ENCODE data around the gene STK16. TPM values are rescaled to one million over a fixed set of nuclear protein-coding genes. Genes with fewer than 3 reads are reported as not detected.

The STK16 gene
- total and polyA plus RNA-seq, 9 donors: 12.5 to 23.1 (median 18.9) TPM

DNA sequence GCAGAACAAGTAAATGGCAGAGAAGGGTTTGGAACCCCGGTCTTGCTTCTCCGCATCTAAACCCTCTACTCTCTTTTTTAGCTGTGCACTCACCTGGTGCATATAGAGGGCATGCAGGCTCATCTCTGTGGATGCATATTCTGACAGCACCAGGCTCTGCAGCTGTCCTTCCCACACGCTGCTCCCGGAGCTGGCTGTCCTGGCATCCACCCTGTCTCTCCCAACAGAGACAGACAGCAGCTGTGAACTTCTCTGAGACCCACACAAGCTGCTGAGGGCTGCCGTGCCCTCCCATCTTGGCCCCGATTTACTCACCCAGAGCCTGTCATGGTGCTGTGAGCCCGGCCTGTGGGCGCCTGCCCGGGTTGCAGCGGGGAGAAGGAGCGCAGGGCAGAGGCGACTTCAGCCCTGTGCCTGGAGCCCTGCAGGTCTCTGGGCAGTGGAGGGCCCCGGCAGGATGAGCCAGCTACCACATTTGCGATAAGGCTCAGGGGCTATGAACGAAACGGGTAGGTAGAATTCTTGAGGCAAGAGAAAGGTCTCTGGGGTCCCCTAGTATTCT, 23.2 kb upstream of the STK16 start:
- no peak overlapping the region for H3K4me3 ChIP-seq (ENCODE audit: low read length)
- no peak overlapping the region for H3K27ac ChIP-seq (ENCODE audit: low read length)
- H3K4me1 ChIP-seq (ENCODE audit: control insufficient read depth, insufficient read depth, low read length): peaks cover 46% of the 10 kb centered on the region
- H3K9me3 ChIP-seq (replicated peaks; ENCODE audit: control insufficient read depth, low read depth, low read length): no peaks in the 10 kb centered on the region
- peaks cover 66% of the 10 kb centered on the region for H3K36me3 ChIP-seq (ENCODE audit: control insufficient read depth, insufficient read depth, low read length)
- 84% methylated on average over 10 of the region's 16 CpGs for WGBS (ENCODE audit: insufficient coverage)
- no peaks in the 10 kb centered on the region for H3K27me3 ChIP-seq (ENCODE audit: control insufficient read depth, insufficient read depth, low read length)
- DNase-seq: peak; percentile 48

DNA sequence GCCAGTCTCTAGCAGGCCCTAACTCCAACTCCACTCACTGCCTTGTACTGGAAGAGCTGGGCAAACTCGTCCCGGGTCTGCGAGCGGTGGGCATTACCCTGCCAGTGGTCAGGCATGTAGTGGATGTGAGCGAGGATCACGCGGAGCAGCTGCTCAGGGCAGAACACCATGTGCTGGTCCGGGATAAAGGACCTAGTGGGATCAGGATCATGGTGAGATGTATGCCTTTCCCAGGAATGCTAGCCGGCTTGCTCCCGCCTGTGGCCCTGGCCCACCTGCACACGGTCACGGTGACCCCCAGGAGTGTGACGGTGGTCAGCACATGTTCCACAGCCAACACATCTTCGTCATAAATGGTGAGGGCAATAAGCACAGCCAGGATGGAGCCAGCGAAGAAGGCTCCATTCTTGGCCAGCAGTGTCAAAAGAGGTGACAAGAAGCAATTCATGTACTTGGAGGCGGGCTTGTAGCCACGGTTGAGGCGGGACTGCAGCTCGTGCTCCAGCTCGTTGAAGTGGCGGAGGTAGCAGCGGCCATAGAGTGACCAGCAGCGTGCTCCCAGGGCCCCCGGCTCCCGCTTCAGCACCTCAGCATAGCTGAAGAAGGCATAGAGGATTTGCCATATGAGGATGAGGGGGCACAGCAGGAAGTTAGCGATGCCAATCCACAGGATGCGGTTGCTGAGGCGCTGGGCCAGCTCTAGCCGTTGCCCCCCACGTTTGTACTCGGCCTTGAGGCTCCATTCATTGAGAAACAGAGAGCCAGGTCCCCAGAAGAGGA, 21.3 kb upstream of the STK16 start:
- WGBS (ENCODE audit: insufficient coverage): 93% methylated on average over 30 of the region's 31 CpGs
- no peaks in the 10 kb centered on the region for H3K9me3 ChIP-seq (replicated peaks; ENCODE audit: control insufficient read depth, low read depth, low read length)
- no peak overlapping the region for H3K4me3 ChIP-seq (ENCODE audit: low read length)
- peaks cover 43% of the 10 kb centered on the region for H3K4me1 ChIP-seq (ENCODE audit: control insufficient read depth, insufficient read depth, low read length)
- H3K27me3 ChIP-seq (ENCODE audit: control insufficient read depth, insufficient read depth, low read length): no peaks in the 10 kb centered on the region
- no peak for DNase-seq
- no peak overlapping the region for H3K27ac ChIP-seq (ENCODE audit: low read length)
- H3K36me3 ChIP-seq (ENCODE audit: control insufficient read depth, insufficient read depth, low read length): peaks cover 70% of the 10 kb centered on the region

GRCh38 chr2:219225350-219225749, 19.9 kb upstream of the STK16 start:
- H3K27ac ChIP-seq (ENCODE audit: low read length): no peak overlapping the region
- H3K4me1 ChIP-seq (ENCODE audit: control insufficient read depth, insufficient read depth, low read length): peaks cover 35% of the 10 kb centered on the region
- no peaks in the 10 kb centered on the region for H3K9me3 ChIP-seq (replicated peaks; ENCODE audit: control insufficient read depth, low read depth, low read length)
- H3K4me3 ChIP-seq (ENCODE audit: low read length): no peak overlapping the region
- WGBS (ENCODE audit: insufficient coverage): 87% methylated on average over 3 of the region's 3 CpGs
- H3K36me3 ChIP-seq (ENCODE audit: control insufficient read depth, insufficient read depth, low read length): peaks cover 62% of the 10 kb centered on the region
- no peaks in the 10 kb centered on the region for H3K27me3 ChIP-seq (ENCODE audit: control insufficient read depth, insufficient read depth, low read length)
- no peak for DNase-seq

- Histone ChIP-seq H3K27ac (ENCODE audit: low read length) (peak overlapping the region; percentile 79), H3K36me3 (ENCODE audit: control insufficient read depth, insufficient read depth, low read length) (peaks cover 52% of the 10 kb centered on the region), H3K27me3 (ENCODE audit: control insufficient read depth, insufficient read depth, low read length) (no peaks in the 10 kb centered on the region), H3K4me3 (ENCODE audit: low read length) (peak overlapping the region; percentile 85), H3K9me3 (replicated peaks; ENCODE audit: control insufficient read depth, low read depth, low read length) (no peaks in the 10 kb centered on the region), H3K4me1 (ENCODE audit: control insufficient read depth, insufficient read depth, low read length) (peaks cover 21% of the 10 kb centered on the region)
- WGBS (ENCODE audit: insufficient coverage): 45% methylated on average over 4 of the region's 7 CpGs
- DNase-seq: peak; percentile 38
These were observed 17.0 kb upstream of the STK16 start for GRCh38 chr2:219228041-219228910.

- H3K27me3 ChIP-seq (ENCODE audit: control insufficient read depth, insufficient read depth, low read length): no peaks in the 10 kb centered on the region
- H3K4me3 ChIP-seq (ENCODE audit: low read length): peak overlapping the region; percentile 85
- peaks cover 52% of the 10 kb centered on the region for H3K36me3 ChIP-seq (ENCODE audit: control insufficient read depth, insufficient read depth, low read length)
- H3K4me1 ChIP-seq (ENCODE audit: control insufficient read depth, insufficient read depth, low read length): peaks cover 21% of the 10 kb centered on the region
- peak overlapping the region; percentile 79 for H3K27ac ChIP-seq (ENCODE audit: low read length)
- no peak for DNase-seq
- no peaks in the 10 kb centered on the region for H3K9me3 ChIP-seq (replicated peaks; ENCODE audit: control insufficient read depth, low read depth, low read length)
- 4% methylated on average over 18 of the region's 19 CpGs for WGBS (ENCODE audit: insufficient coverage)
These were observed 16.4 kb upstream of the STK16 start for GRCh38 chr2:219228911-219229304.

DNA sequence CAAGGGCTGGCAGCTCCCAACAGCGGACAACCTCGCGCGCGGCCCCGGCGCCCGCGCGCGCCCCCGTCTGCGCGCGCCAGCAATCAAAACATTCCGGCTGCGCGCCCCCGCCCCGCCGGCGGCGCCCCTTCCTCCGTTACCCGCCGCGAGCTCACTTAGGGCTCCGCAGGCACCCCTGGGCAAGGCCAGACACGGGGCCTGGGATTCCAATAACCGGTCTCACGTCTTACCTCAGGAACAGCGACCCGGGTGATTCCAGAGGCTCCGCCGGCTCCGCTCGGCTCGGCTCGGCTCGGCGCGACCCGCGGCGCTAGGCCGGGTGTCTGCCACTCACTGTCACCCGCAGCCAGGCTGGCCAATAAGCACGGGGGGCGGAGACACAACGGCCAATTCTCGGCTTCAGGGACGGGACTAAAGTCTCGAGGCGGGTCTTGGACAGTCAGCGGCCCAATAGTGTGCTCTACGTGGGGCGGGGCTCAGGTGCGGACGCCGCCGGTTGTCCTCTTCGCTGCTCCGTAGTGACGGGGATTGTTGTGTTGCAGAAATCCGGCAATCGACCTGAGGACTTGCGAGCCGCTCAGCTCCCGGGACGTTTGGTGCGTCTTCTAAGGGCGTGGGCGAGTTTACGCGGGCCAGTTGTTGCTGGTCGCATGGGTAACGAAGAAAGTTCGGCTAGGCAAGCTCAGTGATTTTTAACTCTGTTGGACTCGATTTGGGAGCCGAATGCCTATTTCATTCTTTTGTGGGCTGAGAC, 15.8 kb upstream of the STK16 start, which contains the start of the genes ANKZF1 and ATG9A:
Gene ANKZF1, plus strand, starts transcription at position 502 of the 754 bp plus-strand sequence. CDS start 452 bp downstream, outside the sequence.
Gene ATG9A, minus strand, starts transcription at position 332 of the 754 bp plus-strand sequence. CDS start 1,612 bp downstream, outside the sequence.
- peak; percentile 100 for DNase-seq
- Histone ChIP-seq H3K27ac (ENCODE audit: low read length) (peak within 1 kb of the TSS; percentile 96), H3K9me3 (replicated peaks; ENCODE audit: control insufficient read depth, low read depth, low read length) (no peaks in the 10 kb centered on the region), H3K4me1 (ENCODE audit: control insufficient read depth, insufficient read depth, low read length) (peaks cover 21% of the 10 kb centered on the region), H3K4me3 (ENCODE audit: low read length) (peak within 1 kb of the TSS; percentile 85), H3K36me3 (ENCODE audit: control insufficient read depth, insufficient read depth, low read length) (peaks cover 52% of the 10 kb centered on the region), H3K27me3 (ENCODE audit: control insufficient read depth, insufficient read depth, low read length) (no peaks in the 10 kb centered on the region)
- under 1% methylated on average over 78 of the region's 80 CpGs for WGBS (ENCODE audit: insufficient coverage)

DNA sequence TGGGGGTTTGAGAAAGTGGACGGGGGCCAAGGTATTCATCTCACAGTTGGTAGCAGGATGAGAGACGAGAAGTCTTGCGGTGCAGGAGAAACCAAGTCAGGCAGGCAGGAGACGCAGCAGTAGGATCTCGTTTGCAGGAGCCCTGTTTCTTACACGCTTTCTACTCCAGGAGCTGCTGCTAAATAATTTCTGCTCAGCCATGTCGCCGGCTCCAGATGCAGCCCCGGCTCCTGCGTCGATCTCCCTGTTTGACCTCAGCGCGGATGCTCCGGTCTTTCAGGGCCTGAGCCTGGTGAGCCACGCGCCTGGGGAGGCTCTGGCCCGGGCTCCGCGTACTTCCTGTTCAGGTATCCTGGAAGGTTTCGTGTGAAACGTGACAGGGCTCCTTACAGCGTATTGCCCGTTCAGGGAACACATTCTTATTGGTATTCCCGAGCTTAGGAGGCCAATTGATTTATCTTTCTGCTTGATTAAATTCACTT, 15.2 kb upstream of the STK16 start:
- peaks cover 52% of the 10 kb centered on the region for H3K36me3 ChIP-seq (ENCODE audit: control insufficient read depth, insufficient read depth, low read length)
- H3K4me3 ChIP-seq (ENCODE audit: low read length): peak overlapping the region; percentile 85
- 0% methylated on average over 24 of the region's 24 CpGs for WGBS (ENCODE audit: insufficient coverage)
- H3K9me3 ChIP-seq (replicated peaks; ENCODE audit: control insufficient read depth, low read depth, low read length): no peaks in the 10 kb centered on the region
- DNase-seq: peak; percentile 39
- no peaks in the 10 kb centered on the region for H3K27me3 ChIP-seq (ENCODE audit: control insufficient read depth, insufficient read depth, low read length)
- peaks cover 21% of the 10 kb centered on the region for H3K4me1 ChIP-seq (ENCODE audit: control insufficient read depth, insufficient read depth, low read length)
- peak overlapping the region; percentile 95 for H3K27ac ChIP-seq (ENCODE audit: low read length)

DNA sequence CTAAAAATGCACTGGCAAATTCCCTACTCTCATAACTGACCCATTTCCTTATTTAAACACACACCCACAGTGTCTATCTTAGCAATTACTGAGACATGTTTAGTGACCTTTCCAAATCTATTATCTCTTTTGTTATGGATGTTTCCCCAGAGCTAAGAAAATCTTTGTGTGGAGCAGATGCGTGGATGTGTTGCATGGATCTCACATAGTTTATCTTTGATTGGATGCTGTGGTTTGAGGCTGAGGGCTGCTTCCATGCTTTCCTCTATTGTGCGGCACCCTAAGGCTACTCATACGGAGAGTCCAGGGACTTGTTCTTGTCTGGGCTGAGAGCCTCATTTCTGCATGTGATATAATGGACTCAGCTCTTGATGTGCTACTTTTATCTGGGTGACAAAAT, 10.9 kb upstream of the STK16 start:
- WGBS (ENCODE audit: insufficient coverage): no CpG with 5 or more reads among the region's 3 CpGs
- DNase-seq: no peak

DNA sequence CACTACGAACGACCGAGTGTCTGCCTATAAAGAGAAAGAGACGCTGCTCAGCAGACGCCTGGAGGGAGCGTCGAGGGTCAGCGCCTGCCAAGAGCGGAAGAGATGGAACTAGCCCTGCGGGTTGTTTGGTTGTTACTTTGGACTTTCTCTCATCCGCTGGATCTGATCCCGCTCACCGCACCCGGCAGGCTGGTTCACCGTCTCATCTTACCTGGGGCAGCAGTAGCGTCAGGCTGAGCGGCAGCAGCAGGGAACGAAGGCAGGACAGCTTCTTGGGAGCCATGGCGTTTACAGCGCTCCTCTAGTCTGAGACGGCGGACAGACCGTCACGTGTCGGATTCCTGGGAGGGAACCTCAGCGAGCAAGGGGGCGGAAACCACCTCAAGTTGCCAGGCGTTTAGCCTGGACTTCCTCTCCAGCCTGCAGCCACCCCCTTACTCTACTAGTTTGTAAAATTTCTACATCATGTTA, 2.0 kb upstream of the STK16 start:
- Histone ChIP-seq H3K9me3 (replicated peaks; ENCODE audit: control insufficient read depth, low read depth, low read length) (no peaks in the 10 kb centered on the region), H3K27me3 (ENCODE audit: control insufficient read depth, insufficient read depth, low read length) (no peaks in the 10 kb centered on the region), H3K36me3 (ENCODE audit: control insufficient read depth, insufficient read depth, low read length) (peaks cover 23% of the 10 kb centered on the region), H3K27ac (ENCODE audit: low read length) (no peak overlapping the region), H3K4me1 (ENCODE audit: control insufficient read depth, insufficient read depth, low read length) (peaks cover 15% of the 10 kb centered on the region), H3K4me3 (ENCODE audit: low read length) (peak overlapping the region; percentile 18)
- 25% methylated on average over 26 of the region's 28 CpGs for WGBS (ENCODE audit: insufficient coverage)
- DNase-seq: peak; percentile 62

More for the DNA sequence above, 10.9 kb upstream of the STK16 start:
- Histone ChIP-seq H3K36me3 (ENCODE audit: control insufficient read depth, insufficient read depth, low read length) (peaks cover 67% of the 10 kb centered on the region), H3K27me3 (ENCODE audit: control insufficient read depth, insufficient read depth, low read length) (no peaks in the 10 kb centered on the region), H3K4me3 (ENCODE audit: low read length) (no peak overlapping the region), H3K27ac (ENCODE audit: low read length) (no peak overlapping the region), H3K9me3 (replicated peaks; ENCODE audit: control insufficient read depth, low read depth, low read length) (no peaks in the 10 kb centered on the region), H3K4me1 (ENCODE audit: control insufficient read depth, insufficient read depth, low read length) (peaks cover 8% of the 10 kb centered on the region)
